Mesenteric fat pad (tissue), 1 donor: Measurements from ENCODE around the gene RBMXL2. TPM values are rescaled to one million over a fixed set of nuclear protein-coding genes. Genes with fewer than 3 reads are reported as not detected.

Source experiments
- total RNA-seq: library from RNA; stranded (reverse); fragmentation: NEBNext Ultra II Directional; extraction: Animal tissue kit (Norgen Biotek cat#: 25700); gene quantifications from one replicate; pipeline ENCODE4 v1.2.1, GENCODE V29; 2021
- donor health status: DM: yes; HTN: yes; CAD: no.

Gene RBMXL2
- total RNA-seq, 1 donor from 2014 or later: not detected

Other genes with a start within 250 kb of the RBMXL2 start
- gene OR10A5, start 243.3 kb upstream of the RBMXL2 start, total RNA-seq: not detected
- gene OR10A2, start 225.9 kb upstream of the RBMXL2 start, total RNA-seq: not detected
- not detected for gene OR10A4, start 212.4 kb upstream of the RBMXL2 start, total RNA-seq
- gene OR2D2, start 196.5 kb upstream of the RBMXL2 start, total RNA-seq: not detected
- not detected for gene OR2D3, start 168.0 kb upstream of the RBMXL2 start, total RNA-seq
- gene ZNF215, start 162.6 kb upstream of the RBMXL2 start, total RNA-seq: 2.5 TPM
- gene ZNF214, start 68.7 kb upstream of the RBMXL2 start, total RNA-seq: 0.96 TPM
- not detected for gene NLRP14, start 68.5 kb upstream of the RBMXL2 start, total RNA-seq
- not detected for gene SYT9, start 162.9 kb downstream of the RBMXL2 start, total RNA-seq